Loucy (cell line): ENCODE measurements around the gene MAD1L1.

ENCODE experiments used
- H2AFZ ChIP-seq: fragments of 200-600 bp; sonication (generic); 2 replicates; pipeline ENCODE4 v1.6.0; 2016; ENCODE audit warnings: antibody characterized with exemption, mild to moderate bottlenecking, low read length, moderate library complexity
- H3F3A ChIP-seq: fragments of 200-600 bp; 2 replicates; pipeline ENCODE4 v1.6.0; 2016; ENCODE audit warnings: antibody characterized with exemption, low read depth, mild to moderate bottlenecking
- H3K27me3 ChIP-seq: fragments of 200-600 bp; sonication (generic); 2 replicates; pipeline ENCODE4 v1.6.1; 2014; ENCODE audit warnings: low read length, mild to moderate bottlenecking; ENCODE audit not compliant: insufficient read depth, poor library complexity, severe bottlenecking
- H3K36me3 ChIP-seq: fragments of 200-600 bp; sonication (generic); 2 replicates; pipeline ENCODE4 v1.6.1; 2016; ENCODE audit warnings: low read length; ENCODE audit not compliant: insufficient read depth
- H3K4me1 ChIP-seq: fragments of 200-600 bp; sonication (generic); 2 replicates; pipeline ENCODE4 v1.5.1; 2014; ENCODE audit warnings: low read length, mild to moderate bottlenecking; ENCODE audit not compliant: insufficient read depth, poor library complexity, severe bottlenecking
- H3K4me2 ChIP-seq: fragments of 200-600 bp; sonication (generic); 2 replicates; pipeline ENCODE4 v1.6.0; 2014; ENCODE audit warnings: antibody characterized with exemption, low read length, low read depth, mild to moderate bottlenecking; ENCODE audit not compliant: poor library complexity, severe bottlenecking
- H3K4me3 ChIP-seq: fragments of 200-600 bp; sonication (generic); 2 replicates; pipeline ENCODE4 v1.5.1; 2014; ENCODE audit warnings: low read length, mild to moderate bottlenecking, mixed read lengths; ENCODE audit not compliant: poor library complexity, severe bottlenecking
- H3K79me2 ChIP-seq: fragments of 200-600 bp; sonication (generic); 2 replicates; pipeline ENCODE4 v1.6.1; 2014; ENCODE audit warnings: low read length; ENCODE audit not compliant: insufficient read depth
- H3K9ac ChIP-seq: fragments of 200-600 bp; sonication (generic); 2 replicates; pipeline ENCODE4 v1.6.0; 2014; ENCODE audit warnings: mild to moderate bottlenecking, low read depth, low read length, moderate library complexity; ENCODE audit not compliant: poor library complexity, severe bottlenecking
- H3K9me2 ChIP-seq: fragments of 200-600 bp; sonication (generic); replicated peaks from 2 replicates; pipeline ENCODE4 v1.6.1; 2016; ENCODE audit warnings: low read depth, low read length, mixed read lengths
- H3K9me3 ChIP-seq: fragments of 200-600 bp; sonication (generic); 2 replicates; pipeline ENCODE4 v1.6.1; 2014; ENCODE audit warnings: mild to moderate bottlenecking, antibody characterized with exemption, low read length, low read depth; ENCODE audit not compliant: insufficient read depth
- H4K20me1 ChIP-seq: fragments of 200-600 bp; sonication (generic); 2 replicates; pipeline ENCODE4 v1.6.0; 2014; ENCODE audit warnings: antibody characterized with exemption, low read length, mild to moderate bottlenecking; ENCODE audit not compliant: insufficient read depth, poor library complexity, severe bottlenecking
- EZH2phosphoT487 ChIP-seq: fragments of 200-600 bp; IDR thresholded peaks from 2 replicates; pipeline ENCODE4 v1.6.1; 2018; ENCODE audit warnings: antibody characterized with exemption, mild to moderate bottlenecking, moderate library complexity, borderline replicate concordance
- TF ChIP-seq, protein P1 (sequence below): fragments of 200-600 bp; sonication (generic); conservative IDR thresholded peaks from 2 replicates; pipeline ENCODE4 v1.5.1; 2014; ENCODE audit warnings: mild to moderate bottlenecking, antibody characterized with exemption, low read length

The MAD1L1 gene

DNA sequence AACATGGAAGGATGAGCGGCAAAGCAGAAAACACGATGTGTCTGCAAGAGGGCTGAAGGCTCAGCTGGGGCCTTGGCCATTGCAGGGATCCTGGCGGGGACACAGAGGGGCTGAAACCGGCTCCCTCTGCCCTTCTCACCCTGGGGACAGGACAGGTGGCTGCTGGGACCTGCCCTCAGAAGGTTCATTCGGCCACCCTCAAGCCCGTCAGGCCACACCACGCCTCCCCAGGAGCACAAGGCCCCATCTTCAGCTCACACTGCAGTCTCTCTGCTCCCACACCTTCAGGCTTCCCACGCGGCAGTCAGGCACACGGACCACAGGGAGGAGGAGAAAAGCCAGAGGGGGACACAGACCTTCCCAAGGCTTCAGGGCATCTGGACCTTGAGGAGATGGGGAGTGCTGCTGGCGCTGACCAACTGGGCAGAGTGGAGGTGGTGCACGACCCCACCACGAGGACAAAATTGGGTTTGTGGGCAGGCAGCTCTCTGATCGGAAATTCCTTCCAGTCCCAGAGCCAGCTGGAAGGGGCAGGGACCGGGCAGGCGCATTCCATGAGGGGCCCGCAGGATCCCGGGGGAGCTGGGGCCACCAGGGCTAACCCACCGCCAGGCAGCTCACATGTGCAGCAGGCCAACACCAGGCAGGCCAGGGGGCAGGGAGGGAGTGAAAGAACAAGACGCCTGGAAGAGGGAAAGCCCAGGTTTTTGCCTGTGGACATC is 104.0 kb downstream of the MAD1L1 start:
- Histone ChIP-seq H3K9me2 (no peaks in the 10 kb centered on the region), H3K4me3 (no peak overlapping the region), H3F3A (no peaks in the 10 kb centered on the region), H3K4me2 (no peak overlapping the region), H3K9me3 (no peaks in the 10 kb centered on the region), H4K20me1 (no peaks in the 10 kb centered on the region), H3K36me3 (peaks cover 23% of the 10 kb centered on the region; the same call in 1 of the 2 replicates), H3K27me3 (no peaks in the 10 kb centered on the region), H3K9ac (no peak overlapping the region), H2AFZ (no peak overlapping the region), H3K4me1 (no peaks in the 10 kb centered on the region), H3K79me2 (no peaks in the 10 kb centered on the region)
- no peak for TF ChIP-seq EZH2phosphoT487
- TF ChIP-seq, protein P1, sequence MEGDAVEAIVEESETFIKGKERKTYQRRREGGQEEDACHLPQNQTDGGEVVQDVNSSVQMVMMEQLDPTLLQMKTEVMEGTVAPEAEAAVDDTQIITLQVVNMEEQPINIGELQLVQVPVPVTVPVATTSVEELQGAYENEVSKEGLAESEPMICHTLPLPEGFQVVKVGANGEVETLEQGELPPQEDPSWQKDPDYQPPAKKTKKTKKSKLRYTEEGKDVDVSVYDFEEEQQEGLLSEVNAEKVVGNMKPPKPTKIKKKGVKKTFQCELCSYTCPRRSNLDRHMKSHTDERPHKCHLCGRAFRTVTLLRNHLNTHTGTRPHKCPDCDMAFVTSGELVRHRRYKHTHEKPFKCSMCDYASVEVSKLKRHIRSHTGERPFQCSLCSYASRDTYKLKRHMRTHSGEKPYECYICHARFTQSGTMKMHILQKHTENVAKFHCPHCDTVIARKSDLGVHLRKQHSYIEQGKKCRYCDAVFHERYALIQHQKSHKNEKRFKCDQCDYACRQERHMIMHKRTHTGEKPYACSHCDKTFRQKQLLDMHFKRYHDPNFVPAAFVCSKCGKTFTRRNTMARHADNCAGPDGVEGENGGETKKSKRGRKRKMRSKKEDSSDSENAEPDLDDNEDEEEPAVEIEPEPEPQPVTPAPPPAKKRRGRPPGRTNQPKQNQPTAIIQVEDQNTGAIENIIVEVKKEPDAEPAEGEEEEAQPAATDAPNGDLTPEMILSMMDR = no peak

DNA sequence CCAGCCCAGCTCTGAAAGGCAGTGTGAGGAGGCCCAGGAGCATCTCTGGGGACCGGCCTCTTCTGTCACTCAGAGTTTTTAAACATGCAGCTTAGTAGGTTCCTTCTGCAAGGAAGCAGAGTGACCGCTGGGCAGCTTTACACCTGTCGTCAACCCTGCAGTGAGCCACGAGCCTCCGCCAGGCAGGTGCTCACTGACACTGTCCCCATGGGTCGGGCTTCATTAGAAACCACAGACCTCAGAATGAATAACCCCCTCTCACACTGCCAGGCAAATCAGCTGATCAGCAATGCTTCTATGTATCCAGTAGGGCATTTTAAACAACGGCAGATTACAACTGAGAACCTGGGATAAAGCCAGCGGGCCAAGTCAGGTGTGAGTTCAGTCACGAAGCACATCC is 106.1 kb downstream of the MAD1L1 start:
- TF ChIP-seq, protein P1 = no peak
- TF ChIP-seq EZH2phosphoT487 = no peak
- Histone ChIP-seq H3K9ac (no peak overlapping the region), H3F3A (no peaks in the 10 kb centered on the region), H3K4me1 (no peaks in the 10 kb centered on the region), H3K79me2 (no peaks in the 10 kb centered on the region), H2AFZ (no peak overlapping the region), H3K4me2 (no peak overlapping the region), H3K4me3 (no peak overlapping the region), H3K9me2 (no peaks in the 10 kb centered on the region), H3K27me3 (no peaks in the 10 kb centered on the region), H3K36me3 (peaks cover 18% of the 10 kb centered on the region; the same call in 1 of the 2 replicates), H4K20me1 (no peaks in the 10 kb centered on the region), H3K9me3 (no peaks in the 10 kb centered on the region)

DNA sequence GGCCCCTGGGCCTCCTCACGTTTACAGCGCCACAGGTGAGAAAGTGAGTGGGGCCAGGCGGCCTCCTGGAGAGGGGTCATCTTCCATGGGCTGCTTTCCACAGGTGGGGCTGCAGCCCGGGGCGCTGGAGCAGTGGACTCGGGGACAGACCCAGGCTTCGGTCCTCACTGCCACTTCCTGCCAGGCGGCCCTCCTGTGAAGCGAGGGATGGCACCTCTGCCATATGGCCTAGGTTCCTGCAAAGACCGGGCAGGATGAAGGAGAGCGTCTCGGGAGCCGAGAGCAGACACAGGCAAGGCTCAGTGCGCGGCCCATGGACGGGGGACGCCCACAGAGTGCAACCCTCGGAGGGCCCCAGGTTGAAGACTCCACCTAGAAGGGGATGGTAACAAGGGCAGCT is 106.8 kb downstream of the MAD1L1 start:
- H3K27me3 ChIP-seq = no peaks in the 10 kb centered on the region
- H2AFZ ChIP-seq = no peak overlapping the region
- H3F3A ChIP-seq = no peaks in the 10 kb centered on the region

More for the DNA sequence above, 106.8 kb downstream of the MAD1L1 start:
- no peak overlapping the region for H3K4me2 ChIP-seq
- no peak for TF ChIP-seq EZH2phosphoT487
- TF ChIP-seq, protein P1 = no peak
- no peak overlapping the region for H3K9ac ChIP-seq
- no peaks in the 10 kb centered on the region for H3K9me3 ChIP-seq
- peaks cover 24% of the 10 kb centered on the region; the same call in 1 of the 2 replicates for H3K36me3 ChIP-seq
- no peaks in the 10 kb centered on the region for H4K20me1 ChIP-seq
- no peak overlapping the region for H3K4me3 ChIP-seq
- H3K79me2 ChIP-seq = no peaks in the 10 kb centered on the region
- H3K9me2 ChIP-seq = no peaks in the 10 kb centered on the region
- H3K4me1 ChIP-seq = no peaks in the 10 kb centered on the region
